HK-2 (cell line): Measurements from ENCODE around the gene TBCK.
"Not testable (repeated sequence)": the region's sequence is repeated elsewhere in the genome, so short reads cannot be mapped to it uniquely, and the experiment has no call there.

ENCODE experiments used
- DNase-seq: peaks from one replicate; pipeline ENCODE4 v3.0.0-alpha.2; 2018; ENCODE audit not compliant: unreplicated experiment

TBCK gene

GRCh38 chr4:106321814-106322213, 5.8 kb upstream of the TBCK start:
- DNase-seq, result not testable (repeated sequence)

DNA sequence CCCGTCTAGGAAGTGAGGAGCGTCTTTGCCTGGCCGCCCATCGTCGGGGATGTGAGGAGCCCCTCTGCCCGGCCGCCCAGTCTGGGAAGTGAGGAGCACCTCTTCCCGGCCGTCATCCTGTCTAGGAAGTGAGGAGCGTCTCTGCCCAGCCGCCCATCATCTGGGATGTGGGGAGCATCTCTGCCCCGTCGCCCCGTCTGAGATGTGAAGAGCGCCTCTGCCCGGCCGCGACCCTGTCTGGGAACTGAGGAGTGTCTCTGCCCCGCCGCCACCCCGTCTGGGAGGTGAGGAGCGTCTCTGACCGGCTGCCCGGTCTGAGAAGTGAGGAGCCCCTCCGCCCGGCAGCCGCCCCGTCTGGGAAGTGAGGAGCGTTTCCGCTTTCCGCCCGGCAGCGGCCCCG, 5.2 kb upstream of the TBCK start:
- not testable (repeated sequence) for DNase-seq

DNA sequence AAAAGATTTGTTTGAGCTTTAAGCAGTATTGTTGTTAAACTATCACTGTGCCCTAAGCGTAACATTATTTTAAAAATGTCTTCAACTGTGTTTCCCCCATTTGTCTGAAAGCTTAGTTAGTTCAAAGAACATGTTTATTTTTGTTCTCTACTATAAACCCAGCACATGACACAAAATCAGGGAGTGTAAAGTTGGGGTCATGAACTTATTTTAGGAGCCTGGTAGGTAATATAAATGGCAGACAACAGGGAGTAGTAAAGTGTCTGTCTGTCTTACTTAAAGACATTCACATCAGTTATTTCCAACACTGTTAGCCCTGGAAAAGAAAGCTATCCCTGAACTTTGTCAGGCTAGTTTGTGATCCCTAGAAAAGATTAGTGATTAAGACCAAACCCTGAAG, 4.2 kb upstream of the TBCK start:
- DNase-seq, result no peak

- DNase-seq, result no peak
Measured at GRCh38 chr4:106318511-106318910, 2.5 kb upstream of the TBCK start.

DNA sequence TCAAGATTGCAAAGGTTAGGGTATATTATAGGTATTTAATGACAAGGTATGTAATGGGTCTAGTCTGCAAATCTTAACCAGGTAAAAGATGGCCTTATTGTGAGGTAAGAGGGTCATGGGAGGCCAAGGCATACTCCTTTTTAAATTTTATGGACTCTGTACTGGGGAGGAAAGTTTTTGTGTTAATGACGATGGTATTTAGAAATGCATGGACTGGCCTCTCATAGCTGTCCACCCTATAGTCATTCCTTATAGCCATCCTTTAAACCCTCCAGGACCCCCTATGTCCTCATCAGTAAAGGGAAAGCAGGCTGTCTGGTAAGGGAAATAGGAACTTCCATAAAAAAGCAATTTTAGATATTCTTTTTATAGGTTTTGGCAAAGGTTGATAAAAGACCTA, 1.8 kb upstream of the TBCK start:
- no peak for DNase-seq

GRCh38 chr4:106316773-106317409, 882 bp upstream of the TBCK start:
- DNase-seq, result peak; percentile 8

DNA sequence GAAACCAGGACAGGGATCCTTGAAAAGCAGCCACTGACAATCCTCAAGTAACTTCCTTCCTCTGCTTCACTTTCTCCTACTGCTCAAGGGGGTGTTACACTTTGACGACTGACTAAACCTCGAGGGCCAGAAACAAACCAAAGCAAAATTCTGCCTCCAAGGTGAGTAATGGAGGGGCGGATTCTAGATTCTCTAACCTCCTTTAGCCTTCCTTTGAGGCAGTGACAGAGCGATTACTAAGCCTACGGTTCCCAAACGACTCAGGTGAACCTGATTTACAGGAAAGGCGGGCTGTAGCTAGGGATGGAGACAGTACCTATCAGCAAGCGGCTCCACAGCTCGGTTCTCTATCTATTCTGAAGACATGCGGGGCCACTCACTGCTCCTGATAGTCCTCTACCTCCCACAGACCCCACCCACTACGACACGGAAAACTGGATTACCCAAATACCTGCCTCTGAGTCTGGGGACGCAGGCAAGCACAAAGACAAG, 487 bp downstream of the TBCK start:
- DNase-seq, result no peak

GRCh38 chr4:106314960-106315359, 1.0 kb downstream of the TBCK start:
- DNase-seq, result no peak

DNA sequence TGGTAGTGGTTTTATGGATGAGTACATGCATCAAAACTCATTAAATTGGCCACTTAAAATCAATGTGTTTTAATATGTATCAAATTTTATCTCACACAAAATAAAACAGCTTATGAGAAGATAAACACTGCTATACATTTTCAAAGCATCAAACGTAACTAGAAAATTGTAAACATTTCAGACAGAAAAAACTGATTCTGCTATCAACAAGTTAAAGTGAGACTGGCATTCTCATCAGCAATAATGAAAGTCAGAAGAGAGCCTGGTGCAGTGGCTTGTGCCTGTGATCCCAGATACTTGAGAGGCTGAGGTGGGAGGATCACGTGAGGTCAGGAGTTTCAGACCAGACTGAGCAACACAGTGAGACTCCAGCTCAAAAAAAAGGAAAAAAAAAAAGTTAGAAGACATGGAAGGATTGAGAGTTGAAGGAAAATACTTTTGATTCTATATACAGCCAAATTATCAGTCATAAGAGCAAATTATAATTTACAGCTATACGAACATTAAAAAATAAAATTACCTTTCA, 2.9 kb downstream of the TBCK start:
- DNase-seq, result no peak

- DNase-seq, result no peak
Measured at GRCh38 chr4:106312377-106312776, 3.6 kb downstream of the TBCK start.

GRCh38 chr4:106306561-106306960, 9.4 kb downstream of the TBCK start:
- DNase-seq, result no peak

DNA sequence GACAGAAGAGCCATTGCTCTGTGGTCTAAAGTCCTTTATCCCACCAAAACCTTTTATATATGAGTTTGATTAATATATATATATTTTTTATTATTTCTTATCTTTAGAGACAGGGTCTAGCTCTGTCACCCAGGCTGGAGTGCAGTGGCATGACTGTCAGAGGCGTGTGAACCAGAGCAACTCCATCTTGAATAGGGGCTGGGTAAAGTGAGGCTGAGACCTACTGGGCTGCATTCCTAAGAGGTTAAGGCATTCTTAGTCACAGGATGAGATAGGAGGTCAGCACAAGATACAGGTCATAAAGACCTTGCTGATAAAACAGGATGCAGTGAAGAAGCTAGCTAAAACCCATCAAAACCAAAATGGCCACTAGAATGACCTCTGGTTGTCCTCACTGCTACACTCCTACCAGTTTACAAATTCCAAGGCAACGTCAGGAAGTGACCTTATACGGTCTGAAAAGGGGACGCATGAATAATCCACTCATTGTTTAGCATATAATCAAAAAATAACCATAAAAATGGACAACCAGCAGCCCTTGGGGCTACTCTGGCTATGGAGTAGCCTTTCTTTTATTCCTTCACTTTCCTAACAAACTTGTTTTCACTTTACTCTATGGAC, 10.5 kb downstream of the TBCK start:
- DNase-seq, result no peak

DNA sequence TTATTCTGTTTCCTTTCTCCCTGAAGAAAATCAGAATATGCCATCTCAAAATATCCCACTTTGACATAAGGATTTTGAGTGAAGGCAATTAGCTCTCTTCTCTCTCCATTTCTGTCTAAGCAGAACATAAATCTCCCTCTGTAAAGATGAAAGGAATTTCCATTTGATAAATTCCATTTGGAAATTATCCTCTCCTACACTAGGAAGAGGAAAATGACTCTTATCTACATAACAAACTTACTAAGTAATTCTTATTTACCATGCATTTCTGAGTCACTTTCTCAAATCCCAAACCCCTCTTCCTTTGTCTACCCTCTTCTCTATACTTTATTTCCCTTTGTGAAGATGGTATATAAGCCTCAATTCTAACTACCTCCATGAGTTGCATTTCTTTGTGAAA, 11.4 kb downstream of the TBCK start:
- DNase-seq, result no peak

DNA sequence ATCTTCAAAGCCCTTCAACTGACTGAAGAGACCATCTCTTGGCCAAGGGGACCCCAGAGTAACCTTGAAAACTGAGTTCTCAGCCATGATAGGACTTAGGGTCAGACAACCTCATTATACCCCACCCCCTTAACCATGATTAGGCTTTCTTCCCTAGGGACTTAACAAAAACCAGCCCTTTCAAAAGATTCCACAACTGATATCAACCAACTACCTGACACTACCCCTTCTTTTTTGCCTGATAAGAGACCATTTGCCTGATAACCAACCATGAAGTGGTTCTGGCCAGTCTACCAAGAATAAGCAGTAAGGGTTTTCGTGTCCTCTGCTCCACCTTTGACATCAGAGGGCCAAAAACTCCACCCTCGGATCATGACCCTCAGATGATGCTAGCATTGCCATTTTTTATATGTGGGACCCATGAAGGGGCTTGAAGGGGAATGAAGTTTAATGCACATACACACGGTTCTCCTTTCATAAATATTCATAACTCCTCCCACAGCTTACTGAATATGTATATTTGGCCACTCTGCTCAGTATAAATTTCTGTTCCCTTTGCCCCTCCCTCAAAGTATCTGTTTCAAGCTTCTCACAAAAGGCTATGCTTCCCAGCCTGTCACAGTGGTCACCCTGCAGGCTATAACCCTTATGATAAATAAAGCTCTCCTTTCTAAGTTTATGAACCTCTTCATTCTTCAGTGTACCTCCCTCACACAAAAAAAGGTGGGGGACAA, 12.3 kb downstream of the TBCK start:
- DNase-seq, result no peak

DNA sequence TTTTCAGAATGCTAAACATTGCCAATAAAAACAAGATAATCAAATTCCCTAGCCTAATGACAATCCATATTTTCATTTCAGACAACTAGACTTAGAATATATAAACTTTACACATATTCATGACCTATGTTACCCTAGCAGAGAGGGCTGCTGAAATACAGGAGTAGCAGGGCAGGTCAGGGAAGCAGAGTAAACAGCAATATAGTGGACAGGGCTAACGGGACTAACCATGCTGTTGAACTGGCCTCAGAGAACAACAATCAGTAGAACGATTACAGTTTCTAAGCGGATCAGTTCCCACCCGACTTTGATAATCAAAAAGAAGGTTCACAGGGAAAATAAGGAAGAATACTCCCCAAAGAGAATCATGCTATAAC, 14.0 kb downstream of the TBCK start:
- no peak for DNase-seq

GRCh38 chr4:106301393-106302061, 14.5 kb downstream of the TBCK start:
- no peak for DNase-seq

- DNase-seq, result no peak
Measured at GRCh38 chr4:106299977-106300376, 16.0 kb downstream of the TBCK start.

DNA sequence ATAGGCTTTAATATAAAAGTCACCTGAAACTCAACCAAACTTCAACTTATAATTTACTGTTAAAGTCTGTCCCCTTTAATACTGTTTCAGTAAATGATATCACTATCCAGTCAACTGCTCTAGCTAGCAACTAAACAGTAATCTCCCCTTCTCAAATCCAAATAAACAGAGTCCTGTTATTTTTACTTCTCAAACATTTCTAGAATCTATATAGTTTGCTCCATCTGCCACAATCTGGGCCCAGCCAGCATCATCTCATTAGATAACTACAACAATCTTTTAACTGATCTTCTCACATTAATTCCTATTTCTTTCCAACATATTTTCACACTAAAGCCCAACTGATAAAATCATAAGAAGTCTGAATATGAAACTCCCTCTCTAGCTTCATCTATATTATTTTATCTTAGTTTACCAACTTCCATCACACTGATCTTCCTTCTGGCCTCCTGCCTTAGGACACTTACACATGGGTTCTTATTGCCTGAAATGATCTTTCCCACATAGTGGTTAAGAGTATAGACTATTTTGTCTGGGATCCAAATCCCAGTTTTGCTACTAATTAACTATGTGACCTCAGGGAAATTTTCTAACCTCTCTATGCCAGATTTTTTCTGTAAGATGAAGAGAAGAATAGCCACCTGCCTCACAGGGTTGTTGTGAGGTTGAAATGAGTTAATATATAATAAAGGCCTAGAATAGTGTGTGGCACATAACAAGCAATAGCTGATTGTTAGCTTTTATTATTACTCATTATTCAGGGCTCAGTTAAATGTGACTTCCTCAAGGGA, 18.6 kb downstream of the TBCK start:
- DNase-seq, result no peak

DNA sequence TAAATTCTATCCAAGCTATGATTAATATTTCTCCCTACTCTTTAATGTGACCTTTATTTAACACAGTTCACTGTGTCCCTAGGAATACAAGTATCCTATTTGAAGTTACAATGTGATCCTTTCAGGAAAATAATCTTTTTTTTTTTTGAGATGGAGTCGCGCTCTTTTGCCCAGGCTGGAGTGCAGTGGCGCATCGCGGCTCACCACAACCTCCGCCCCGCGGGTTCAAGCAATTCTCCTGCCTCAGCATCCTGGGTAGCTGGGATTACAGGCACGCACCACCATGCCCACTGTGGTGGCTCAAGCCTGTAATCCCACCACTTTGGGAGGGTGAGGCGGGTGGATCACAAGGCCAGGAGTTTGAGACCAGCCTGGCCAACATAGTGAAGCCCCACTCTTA, 21.9 kb downstream of the TBCK start:
- no peak for DNase-seq

GRCh38 chr4:106291678-106292077, 24.3 kb downstream of the TBCK start:
- DNase-seq, result no peak

GRCh38 chr4:106289737-106290136, 26.3 kb downstream of the TBCK start:
- no peak for DNase-seq
